ENCODE measurements around the gene TRNP1. TPM values are rescaled to one million over a fixed set of nuclear protein-coding genes. Genes with fewer than 3 reads are reported as not detected.
"Not testable (repeated sequence)": the region's sequence is repeated elsewhere in the genome, so short reads cannot be mapped to it uniquely, and the experiment has no call there.

TRNP1 gene, protein sequence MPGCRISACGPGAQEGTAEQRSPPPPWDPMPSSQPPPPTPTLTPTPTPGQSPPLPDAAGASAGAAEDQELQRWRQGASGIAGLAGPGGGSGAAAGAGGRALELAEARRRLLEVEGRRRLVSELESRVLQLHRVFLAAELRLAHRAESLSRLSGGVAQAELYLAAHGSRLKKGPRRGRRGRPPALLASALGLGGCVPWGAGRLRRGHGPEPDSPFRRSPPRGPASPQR
- 0.60 and 3.1 TPM in 2 replicates for total RNA-seq

DNA sequence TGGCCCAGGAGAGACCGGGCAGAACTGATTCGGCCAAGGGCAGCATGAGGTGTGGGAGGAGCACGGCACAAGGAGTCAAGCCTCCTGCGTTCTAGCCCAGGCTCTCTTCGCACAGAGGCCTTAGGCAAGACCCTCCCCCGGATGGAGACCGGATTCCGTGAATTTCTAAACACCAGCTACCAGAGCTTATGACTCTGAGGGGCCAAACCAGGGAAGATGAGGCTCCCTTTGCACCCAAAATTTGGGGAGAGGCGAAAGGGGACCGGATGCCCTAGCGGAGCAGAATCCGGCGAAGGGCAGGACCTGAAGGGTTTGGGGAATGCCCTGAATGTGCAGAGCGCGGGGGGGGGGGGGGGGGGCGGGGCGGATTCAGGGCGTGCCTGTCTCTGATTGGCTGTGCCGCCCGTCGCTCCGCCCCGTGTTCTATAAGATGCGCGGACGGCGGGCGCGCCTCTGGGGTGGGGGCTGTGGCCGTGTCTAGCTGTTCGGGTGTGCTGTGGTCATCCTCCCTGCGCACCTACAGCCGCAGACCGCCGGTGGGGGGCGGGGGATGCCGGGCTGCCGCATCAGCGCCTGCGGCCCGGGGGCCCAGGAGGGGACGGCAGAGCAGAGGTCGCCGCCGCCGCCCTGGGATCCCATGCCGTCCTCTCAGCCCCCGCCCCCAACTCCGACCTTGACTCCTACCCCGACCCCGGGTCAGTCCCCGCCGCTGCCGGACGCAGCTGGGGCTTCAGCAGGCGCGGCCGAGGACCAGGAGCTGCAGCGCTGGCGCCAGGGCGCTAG lies at the start of gene TRNP1:
Gene TRNP1, plus strand, starts transcription at position 456 of the 783 bp plus-strand sequence. Its CDS starts 95 bp downstream, at position 551.
- DNase-seq (ENCODE audit: low read depth in 2 of 2) = peak; percentile 74 to 82

DNA sequence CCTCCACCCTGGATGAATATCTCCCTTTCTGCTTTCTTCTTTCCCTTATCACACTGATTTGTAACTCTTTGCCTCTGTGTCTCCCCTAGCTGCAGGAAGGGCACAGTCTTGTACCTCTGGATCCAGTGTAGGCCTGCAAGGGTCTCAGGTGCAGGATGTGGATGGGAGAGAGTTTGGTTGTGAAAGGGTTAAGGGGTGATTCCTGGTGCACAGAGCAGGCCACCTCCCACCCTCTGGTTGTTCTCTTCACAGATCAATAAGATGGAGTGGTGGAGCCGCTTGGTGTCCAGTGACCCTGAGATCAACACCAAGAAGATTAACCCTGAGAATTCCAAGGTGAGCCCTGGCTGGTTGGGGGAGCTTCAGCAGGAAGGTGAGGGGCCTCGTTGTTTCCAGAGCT lies 48.4 kb upstream of the TRNP1 start:
- DNase-seq (ENCODE audit: low read depth in 2 of 2) = no peak

DNA sequence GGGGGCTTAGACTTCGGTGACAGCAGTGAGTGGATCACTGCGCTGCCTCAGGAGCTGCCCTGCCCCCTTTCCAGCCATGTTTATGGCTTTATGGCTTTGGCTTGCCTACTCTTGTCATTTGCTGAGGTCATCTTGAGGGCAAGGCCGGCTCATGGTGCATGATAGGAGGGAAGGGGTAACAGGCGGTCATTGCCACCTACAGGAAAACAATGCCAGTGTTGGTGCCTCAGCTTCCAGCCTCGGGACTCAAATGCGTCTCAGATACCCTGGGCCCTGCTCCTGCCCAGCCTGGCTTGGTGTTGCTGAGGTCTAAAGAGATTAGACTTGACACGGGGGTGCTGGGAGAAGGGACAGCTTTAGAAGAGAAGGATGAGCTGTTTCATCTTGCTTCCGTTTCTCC lies 47.8 kb upstream of the TRNP1 start:
- DNase-seq (ENCODE audit: low read depth in 2 of 2) = no peak

DNA sequence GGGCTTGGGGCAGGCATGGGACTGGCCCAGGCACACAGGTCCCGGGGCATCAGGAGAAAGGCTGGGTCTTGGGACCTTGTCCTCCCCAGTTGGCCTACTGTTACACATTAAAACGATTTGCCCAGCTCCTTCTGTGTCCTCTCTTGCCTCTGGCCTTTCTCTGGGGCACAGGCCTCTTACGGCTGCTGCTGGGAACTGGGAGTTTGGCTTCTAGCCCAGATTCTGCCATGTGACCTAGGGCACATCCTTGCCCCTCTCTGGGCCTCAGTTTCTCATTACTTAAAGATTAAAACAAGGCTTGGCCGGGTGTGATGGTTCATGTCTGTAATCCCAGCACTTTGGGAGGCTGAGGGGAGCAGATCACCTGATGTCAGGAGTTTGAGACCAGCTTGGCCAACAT lies 47.2 kb upstream of the TRNP1 start:
- DNase-seq (ENCODE audit: low read depth in 2 of 2) = no peak

DNA sequence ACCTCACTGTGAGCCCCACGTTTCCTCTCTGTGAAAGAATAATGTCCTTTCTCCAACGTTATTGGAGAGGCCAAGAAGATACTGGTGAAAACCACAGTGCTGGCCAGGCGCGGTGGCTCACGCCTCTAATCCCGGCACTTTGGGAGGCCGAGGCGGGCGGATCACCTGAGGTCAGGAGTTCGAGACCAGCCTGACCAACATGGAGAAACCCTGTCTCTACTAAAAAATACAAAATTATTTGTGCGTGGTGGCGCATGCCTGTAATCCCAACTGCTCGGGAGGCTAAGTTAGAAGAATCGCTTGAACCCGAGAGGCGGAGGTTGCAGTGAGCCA lies 44.8 kb upstream of the TRNP1 start:
- DNase-seq (ENCODE audit: low read depth in 2 of 2) = not testable (repeated sequence)

DNA sequence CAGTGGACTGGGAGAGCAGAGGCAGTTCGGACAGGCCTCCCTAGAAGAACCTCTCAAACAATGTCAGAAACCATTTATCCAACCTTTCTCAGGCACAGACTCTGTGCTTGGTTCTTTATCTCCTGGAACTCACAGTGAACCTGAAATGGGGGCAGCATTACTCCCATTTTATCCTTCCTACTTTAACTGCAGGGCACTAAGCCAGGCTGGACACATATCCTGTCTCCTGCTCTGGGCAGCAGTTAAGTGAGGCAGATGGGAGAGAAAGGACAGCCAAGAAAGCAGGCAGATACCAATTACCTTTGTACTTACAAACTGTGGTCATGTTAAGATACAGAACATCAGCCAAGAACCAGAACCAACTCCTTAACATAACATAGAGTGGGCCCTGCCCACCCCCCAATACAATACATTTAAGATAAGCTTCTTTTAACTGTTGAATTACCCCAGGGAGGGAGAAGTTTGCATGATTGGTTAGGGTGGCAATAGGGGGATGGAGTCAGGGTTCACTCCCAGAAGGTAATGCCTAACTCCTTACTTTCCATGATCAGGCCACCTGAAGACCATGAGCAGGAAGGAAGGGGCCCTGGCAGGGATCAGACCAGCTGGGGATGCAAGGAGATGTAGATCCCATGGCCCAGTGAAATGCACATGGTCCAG lies 44.1 kb upstream of the TRNP1 start:
- peak; percentile 12 to 15 for DNase-seq (ENCODE audit: low read depth in 2 of 2)

DNA sequence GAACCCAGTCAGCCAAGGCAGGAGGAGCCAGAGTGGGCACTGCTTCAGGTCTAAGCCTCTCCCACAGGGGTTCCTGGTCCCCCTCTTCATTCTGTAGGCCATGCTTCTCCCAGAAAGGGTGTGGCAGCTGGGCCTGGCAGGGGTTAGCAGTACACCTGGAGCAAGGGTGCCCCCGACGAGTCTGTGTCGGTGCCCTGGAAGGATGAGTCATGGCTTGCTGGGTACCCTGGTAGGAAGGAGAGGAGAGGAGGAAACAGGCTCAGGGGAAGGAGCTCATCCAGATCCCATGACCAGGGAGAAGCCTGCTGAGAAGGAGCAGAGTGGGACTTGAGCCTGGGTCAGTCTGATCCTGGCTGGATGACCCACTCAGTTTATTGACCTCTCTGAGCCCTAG lies 43.6 kb upstream of the TRNP1 start:
- DNase-seq (ENCODE audit: low read depth in 2 of 2) = peak in 1 of 2 donors; percentile 38

DNA sequence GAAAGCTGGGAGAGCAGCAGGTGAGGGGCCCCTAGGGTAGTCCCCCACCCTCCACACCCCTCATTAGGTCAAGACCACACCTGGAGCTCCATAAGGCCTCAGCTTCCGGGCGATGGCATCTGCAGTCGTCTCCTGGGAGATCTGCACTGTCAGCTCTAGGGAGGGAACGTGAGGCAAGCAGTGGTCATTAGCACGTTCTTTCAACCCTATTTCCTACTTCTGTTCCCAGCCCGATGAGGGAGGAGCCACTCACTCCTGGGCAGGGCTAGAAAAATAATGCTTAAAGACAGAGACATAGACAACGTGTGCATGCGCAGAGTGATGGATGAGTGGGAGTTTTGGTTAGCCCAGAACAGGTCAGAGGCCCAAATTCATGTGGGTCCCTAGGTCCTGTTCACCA lies 42.9 kb upstream of the TRNP1 start:
- DNase-seq (ENCODE audit: low read depth in 2 of 2) = peak in 1 of 2 donors; percentile 11

DNA sequence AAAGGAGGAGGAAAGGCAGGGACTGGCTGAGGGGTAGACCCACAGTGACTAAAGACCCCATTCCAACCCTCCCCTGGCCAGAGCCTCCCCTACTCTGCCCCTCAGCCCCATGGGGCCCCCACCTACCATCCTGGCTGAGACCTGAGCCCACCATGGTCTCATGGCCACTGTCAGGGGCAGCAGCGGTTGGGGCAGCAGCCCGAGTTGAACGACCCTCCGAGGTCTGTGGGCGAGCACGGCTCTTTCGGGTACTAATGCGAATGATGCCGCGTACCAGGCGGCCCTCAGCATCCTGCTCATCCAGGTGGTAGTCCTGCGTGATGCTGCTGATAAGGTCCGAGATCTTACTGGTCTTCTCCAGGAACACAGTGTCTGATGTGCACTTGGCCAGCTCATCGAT lies 42.3 kb upstream of the TRNP1 start:
- DNase-seq (ENCODE audit: low read depth in 2 of 2) = no peak

DNA sequence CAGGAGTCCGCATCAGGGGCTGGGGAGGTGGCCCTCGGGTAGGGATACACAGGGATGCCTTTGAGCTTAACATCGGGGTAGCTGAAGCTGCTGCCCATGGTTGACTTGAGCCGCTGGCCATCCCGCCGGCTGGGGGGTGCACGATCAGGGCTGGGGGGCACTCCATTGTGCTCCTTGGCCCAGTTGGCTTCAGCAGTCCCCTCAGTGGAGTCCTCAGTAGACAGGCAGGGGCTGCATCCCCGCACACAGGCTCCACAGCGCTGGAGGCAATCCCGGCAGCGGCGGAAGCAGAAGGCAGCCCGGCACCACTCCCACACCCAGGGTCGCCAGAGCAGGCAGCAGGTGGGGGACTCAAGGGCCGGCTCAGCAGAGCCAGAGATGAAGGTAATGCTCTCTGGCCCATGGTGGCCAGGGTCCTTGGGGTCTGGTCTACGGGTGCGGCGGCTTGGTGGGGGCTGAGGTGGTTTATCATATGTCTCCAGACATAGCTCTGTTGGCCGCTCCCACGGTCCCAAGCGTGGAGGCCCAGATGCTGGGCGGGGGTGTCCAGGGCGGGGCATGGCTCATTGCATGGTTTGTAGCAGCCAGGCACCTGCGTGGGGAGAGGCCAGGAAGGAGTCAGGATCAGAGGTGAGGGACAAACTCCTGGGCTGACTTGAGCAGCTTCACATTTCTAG lies 41.5 kb upstream of the TRNP1 start:
- DNase-seq (ENCODE audit: low read depth in 2 of 2) = no peak

DNA sequence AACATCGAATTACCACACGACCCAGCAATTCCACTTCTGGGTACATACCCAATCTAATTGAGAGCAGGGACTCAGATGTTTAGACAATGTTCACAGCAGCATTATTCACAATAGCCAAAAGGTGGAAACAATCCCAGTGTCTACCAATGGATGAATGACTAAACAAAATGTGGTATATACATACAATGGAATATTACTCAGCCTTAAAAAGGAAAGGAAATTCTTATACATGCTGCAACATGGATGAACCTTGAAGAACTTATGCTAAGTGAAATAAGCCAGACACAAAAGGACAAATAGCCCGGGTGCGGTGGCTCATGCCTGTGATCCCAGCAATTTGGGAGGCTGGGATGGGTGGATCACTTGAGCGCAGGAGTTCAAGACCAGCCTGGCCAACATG lies 40.1 kb upstream of the TRNP1 start:
- no peak for DNase-seq (ENCODE audit: low read depth in 2 of 2)

DNA sequence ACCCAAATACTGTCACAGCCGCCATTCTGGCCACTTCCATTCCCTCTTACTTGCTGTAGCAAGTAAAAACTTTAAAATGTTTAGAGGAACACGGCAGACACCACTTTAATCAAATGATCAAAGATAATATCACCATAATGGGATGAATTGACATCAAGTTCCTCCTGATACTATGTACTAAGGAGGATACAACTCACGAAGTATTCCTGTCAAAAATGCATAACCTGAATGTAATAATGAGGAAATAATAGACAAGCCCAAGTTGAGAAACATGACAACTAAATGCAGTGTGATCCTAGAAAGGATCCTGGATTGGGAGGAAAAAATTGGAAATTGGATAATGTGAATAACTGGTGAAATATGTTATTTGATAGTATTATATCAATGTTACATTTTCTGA lies 37.2 kb upstream of the TRNP1 start:
- DNase-seq (ENCODE audit: low read depth in 2 of 2) = no peak

DNA sequence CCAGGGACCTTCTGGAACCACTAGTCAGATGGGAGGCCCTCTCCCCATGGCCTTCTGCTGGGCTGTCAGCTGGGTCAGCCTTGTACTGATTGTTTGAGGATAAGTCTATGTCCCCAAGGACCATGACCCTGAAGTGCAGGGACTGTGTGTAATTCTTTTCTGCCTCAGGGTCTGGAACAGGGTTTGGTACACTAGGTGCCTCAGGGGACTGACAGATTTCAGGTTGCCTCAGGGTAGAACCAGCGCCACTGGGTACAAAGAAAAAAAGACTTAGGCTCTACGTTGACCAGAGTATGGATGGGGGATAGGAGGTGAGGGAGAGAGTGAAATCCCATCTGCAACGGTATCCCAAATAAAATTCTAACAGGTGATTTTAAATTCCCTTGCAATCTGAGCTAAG lies 36.2 kb upstream of the TRNP1 start:
- DNase-seq (ENCODE audit: low read depth in 2 of 2) = no peak

DNA sequence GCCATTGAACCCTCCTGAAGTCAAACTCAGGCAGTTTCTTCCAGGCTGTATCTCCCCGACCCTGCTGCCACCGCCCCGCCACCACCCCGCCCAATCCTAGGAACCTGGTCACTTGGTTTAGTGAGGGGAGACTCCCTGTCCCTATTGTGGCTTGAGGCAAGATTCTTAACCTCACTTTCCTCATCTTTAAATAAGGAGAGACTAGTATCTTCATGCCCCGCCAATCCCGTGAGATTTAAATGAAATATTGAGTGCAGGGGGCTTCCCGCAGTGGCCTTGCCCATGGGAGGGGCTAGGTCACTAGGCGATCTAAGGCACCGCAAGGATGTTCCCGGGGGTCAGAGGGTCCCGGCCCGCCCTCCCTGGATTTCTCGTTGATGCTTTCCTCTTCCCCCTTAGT lies 34.2 kb upstream of the TRNP1 start:
- no peak for DNase-seq (ENCODE audit: low read depth in 2 of 2)

DNA sequence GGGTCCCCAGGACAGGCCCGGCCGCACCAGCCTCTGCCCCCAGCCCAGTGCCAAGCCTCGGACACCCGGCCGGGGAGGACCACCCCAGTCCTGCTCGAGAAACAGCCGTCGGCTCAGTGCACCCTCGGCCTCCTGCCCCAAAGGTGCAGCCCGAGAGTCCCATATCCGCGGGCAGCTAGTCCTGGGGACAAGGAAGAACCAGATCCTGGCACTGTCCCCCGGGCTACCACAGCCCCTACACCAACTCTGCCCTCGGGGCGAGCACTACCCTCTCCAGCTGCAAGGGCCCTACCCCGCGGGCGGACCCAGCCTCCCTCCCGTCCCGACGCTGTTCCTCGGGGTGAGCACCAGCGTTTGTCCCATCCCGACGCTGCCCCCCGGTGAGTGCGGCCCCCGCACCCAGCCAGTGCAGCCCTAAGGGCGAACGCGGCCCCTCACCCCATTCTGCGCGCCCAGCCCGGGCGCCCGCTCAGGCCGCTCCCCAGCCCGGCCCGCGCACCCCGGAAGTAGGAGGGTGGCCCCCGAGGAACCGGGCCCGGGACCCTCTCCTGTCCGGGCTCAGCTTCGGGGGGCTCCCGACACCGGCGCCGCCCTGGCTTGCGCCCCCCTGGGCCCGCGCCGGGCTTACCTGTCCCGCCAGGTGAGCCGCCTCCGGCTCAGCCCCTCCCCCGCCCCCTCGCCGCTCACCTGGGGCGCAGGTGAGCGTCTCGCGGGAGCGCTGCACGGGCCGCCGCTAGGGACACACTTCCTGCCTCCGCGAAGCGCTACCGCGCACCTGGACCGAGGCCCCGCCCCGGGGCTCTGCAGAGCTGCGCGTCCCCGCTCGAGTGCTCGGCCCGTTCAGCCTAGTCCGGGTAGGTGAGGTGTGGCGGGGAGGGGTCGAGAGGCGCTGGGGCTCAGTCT lies 33.5 kb upstream of the TRNP1 start, which contains the start of gene KDF1:
Gene KDF1, minus strand, starts transcription at position 747 of the 903 bp plus-strand sequence. CDS start 8,088 bp downstream, outside the sequence.
- no peak for DNase-seq (ENCODE audit: low read depth in 2 of 2)

DNA sequence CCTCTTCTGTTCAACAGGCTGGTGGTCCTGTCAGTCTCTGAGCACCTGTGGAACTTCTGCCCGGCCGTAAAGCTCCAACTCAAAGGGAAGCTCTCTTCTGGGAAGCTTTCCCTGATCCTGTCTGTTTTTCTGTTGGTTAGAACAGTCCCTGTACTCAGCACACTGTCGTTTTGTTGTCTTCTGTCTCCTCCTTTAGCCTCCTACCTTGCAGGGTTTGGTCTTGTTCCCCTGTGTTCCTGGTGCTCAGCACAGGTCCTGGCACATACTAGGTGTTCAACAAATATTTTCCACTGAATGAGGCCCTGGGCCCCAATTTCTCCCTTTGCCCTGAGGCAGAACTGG lies 32.9 kb upstream of the TRNP1 start:
- DNase-seq (ENCODE audit: low read depth in 2 of 2) = no peak

DNA sequence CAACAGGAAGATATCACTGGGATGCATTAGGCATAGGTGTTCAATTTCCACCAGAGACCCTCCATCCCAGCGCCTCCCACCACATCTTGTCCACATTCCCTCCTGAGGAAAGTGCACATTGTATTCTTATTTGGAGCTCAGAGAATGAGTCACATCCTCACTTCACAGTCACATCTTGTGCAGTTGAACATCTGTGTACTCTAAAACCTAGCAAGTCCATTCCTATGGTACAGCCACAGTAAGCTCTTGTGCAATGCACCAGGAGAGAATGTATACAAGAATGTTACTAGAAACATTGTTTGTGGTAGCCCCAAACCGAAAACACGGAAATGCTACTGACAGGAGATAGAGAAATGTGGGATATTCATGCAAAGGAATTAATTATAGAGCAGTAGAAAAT lies 31.7 kb upstream of the TRNP1 start:
- DNase-seq (ENCODE audit: low read depth in 2 of 2) = peak in 1 of 2 donors; percentile 90

DNA sequence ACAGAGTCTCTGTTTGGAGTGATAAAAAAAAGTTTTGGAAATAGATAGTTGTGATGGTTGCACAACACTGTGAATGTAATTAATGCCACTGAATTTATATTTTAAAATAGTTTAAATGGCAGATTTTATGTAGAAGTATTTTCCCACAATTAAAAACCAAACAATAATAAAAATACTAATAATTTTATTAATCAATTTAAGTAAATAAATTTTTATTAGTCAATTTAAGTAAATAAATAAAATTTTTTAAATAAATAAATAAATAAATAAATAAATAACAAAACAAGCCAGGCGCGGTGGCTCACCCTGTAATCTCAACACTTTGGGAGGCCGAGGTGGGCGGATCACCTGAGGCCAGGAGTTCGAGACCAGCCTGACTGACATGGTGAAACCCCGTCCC lies 28.3 kb upstream of the TRNP1 start:
- DNase-seq (ENCODE audit: low read depth in 2 of 2) = no peak

DNA sequence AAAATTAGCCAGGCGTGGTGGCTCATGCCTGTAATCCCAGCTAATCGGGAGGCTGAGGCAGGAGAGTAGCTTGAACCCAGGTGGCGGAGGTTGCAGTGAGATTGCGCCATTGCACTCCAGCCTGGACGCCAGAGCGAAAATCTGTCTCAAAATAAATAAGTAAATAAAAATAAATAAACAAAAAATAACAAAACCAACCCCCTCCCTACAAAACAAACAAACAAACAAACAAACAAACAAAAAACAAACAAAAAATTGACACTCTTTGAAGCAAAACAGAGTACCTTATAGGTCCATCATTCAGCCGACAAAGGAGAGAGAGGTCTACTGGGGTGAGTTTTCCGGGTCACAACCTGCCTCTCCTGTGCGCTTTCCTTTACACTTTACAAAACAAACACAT lies 27.9 kb upstream of the TRNP1 start:
- no peak for DNase-seq (ENCODE audit: low read depth in 2 of 2)

DNA sequence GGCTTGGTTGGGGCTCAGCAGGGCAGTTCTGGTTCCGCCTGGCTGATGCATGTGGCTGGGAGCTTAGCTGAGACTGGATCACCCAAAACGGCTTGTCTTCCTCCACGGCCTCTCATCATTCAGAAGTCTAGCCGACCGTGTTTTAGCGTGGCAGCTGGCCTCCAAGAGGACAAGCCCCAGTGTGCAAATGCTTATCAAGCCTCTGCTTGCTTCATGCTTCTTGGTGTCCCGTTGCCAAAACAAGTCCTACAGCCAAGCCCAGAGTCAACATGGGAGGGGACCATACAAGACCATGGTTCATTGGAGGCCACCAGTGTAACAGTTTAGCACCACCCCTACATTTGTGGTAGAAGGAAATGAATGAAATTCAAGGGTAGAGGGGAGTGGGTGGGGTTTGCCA lies 22.7 kb upstream of the TRNP1 start:
- no peak for DNase-seq (ENCODE audit: low read depth in 2 of 2)

DNA sequence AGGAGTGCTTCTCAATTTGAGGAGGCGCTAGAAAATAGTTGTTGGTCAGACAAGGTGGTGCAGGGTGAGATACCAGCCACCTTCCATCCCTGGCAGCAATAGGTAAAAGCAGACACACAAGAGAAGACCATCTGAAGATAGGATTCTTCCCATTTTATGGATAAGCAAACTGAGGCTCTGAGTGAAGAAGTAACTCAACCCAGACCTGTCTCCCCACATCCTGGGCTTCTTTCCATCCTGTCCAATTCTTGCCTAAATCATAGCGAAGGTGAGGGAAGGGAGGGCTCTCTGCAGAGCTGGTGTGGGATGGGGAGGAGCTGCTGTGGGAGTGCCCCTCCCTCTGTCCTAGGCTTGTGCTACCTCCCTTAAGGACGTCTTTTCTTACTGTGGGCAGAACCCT lies 21.9 kb upstream of the TRNP1 start:
- no peak for DNase-seq (ENCODE audit: low read depth in 2 of 2)

Measured in lung microvascular endothelial cell (primary cell).